Panc1 (cell line): ENCODE measurements around the gene SLX9. TPM values are rescaled to one million over a fixed set of nuclear protein-coding genes. Genes with fewer than 3 reads are reported as not detected.

Source experiments
- ATAC-seq: fragments of 200-7000 bp; cut with Tn5 transposase; 2 replicates; pipeline ENCODE4 v1.9.1; 2020; ENCODE audit warnings: mild to moderate bottlenecking, moderate library complexity
- BruUV-seq: library from RNA; stranded (reverse); fragments of 400-500 nt; replicated peaks from 2 replicates; lab custom pipeline; 2021; lab: Mats Ljungman, UMichigan
- CTCF ChIA-PET: fragments of 300-600 bp; sonication (Branson Sonifier 250); formaldehyde crosslinking; loops from one replicate; lab custom pipeline; 2022; ENCODE audit warnings: antibody characterized with exemption; lab: Charles Lee
- POLR2A ChIA-PET: fragments of 300-600 bp; sonication (Branson Sonifier 250); formaldehyde crosslinking; loops from one replicate; lab custom pipeline; 2022; ENCODE audit warnings: antibody characterized with exemption; lab: Charles Lee
- DNase-seq: peaks from one replicate; pipeline ENCODE4 v3.0.0-alpha.2; 2010; ENCODE audit warnings: low read depth, low spot score
- H3K27ac ChIP-seq: 2 replicates; pipeline ENCODE4 v1.5.1; 2011; ENCODE audit warnings: mild to moderate bottlenecking, low read length, inconsistent platforms
- H3K27me3 ChIP-seq: fragments of 200-500 bp; sonication (Bioruptor generic); 2 replicates; pipeline ENCODE4 v1.6.0; 2014; ENCODE audit warnings: low read length, inconsistent platforms; ENCODE audit not compliant: control insufficient read depth, insufficient read depth
- H3K36me3 ChIP-seq: fragments of 200-500 bp; sonication (Bioruptor generic); 2 replicates; pipeline ENCODE4 v1.5.1; 2014; ENCODE audit warnings: inconsistent platforms, mild to moderate bottlenecking, low read length, moderate library complexity; ENCODE audit not compliant: control insufficient read depth, insufficient read depth
- H3K4me1 ChIP-seq: 2 replicates; pipeline ENCODE4 v1.5.1; 2011; ENCODE audit warnings: inconsistent platforms, mild to moderate bottlenecking, low read length, moderate library complexity; ENCODE audit not compliant: control insufficient read depth, insufficient read depth
- H3K4me3 ChIP-seq, 2 experiments: 2 replicates each; pipeline ENCODE4 v1.5.1; 2011 to 2012; ENCODE audit warnings: low read depth in 2 of 2, low read length in 2 of 2, mild to moderate bottlenecking in 2 of 2, inconsistent platforms in 1 of 2, moderate library complexity in 1 of 2
- H3K9me3 ChIP-seq: fragments of 200-500 bp; sonication (Bioruptor generic); 2 replicates; pipeline ENCODE4 v1.5.1; 2014; ENCODE audit warnings: low read depth, mild to moderate bottlenecking, inconsistent platforms, low read length, moderate library complexity; ENCODE audit not compliant: control insufficient read depth, insufficient read depth
- CTCF ChIP-seq: fragments of 450-650 bp; IDR thresholded peaks from 2 replicates; pipeline ENCODE4 v1.5.1; 2017; ENCODE audit warnings: mild to moderate bottlenecking
- POLR2AphosphoS5 ChIP-seq: IDR thresholded peaks from 2 replicates; pipeline ENCODE4 v1.6.1; 2012; ENCODE audit warnings: mild to moderate bottlenecking, low read depth, low read length, moderate library complexity
- REST ChIP-seq, 2 experiments: IDR thresholded peaks; 2 replicates each; pipeline ENCODE4 v1.6.1; 2011 to 2012; ENCODE audit warnings: low read depth in 2 of 2, control low read depth in 1 of 2, low read length in 1 of 2, mild to moderate bottlenecking in 1 of 2, moderate library complexity in 1 of 2; ENCODE audit not compliant: insufficient read depth in 1 of 2
- SIN3A ChIP-seq: IDR thresholded peaks from 2 replicates; pipeline ENCODE4 v1.6.1; 2012; ENCODE audit warnings: low read depth, mild to moderate bottlenecking, low read length, moderate library complexity, borderline replicate concordance; ENCODE audit not compliant: insufficient read depth
- TCF7L2 ChIP-seq: IDR thresholded peaks from 2 replicates; pipeline ENCODE4 v1.6.1; 2011; ENCODE audit warnings: mild to moderate bottlenecking, low read depth, low read length, inconsistent platforms
- in situ Hi-C: cut with HindIII; loops from 2 replicates; pipeline ENCODE4 v1.10.0; 2016; ENCODE audit warnings: low sequenced_read_pairs, low pct_unique_long_range_greater_than_20kb
- intact Hi-C: fragments of 100-400 bp; cut with micrococcal nuclease; formaldehyde crosslinking; loops from one replicate; pipeline ENCODE4 v1.10.0; 2022; ENCODE audit not compliant: unreplicated experiment
- total RNA-seq: library from RNA; stranded (reverse); gene quantifications from one replicate; pipeline ENCODE4 v1.2.1, GENCODE V29; 2021; ENCODE audit not compliant: unreplicated experiment

SLX9 gene
- total RNA-seq, 1 experiment from 2014 or later: 50.9 TPM

GRCh38 chr21:44987886-44988606 lies 48.2 kb downstream of the SLX9 start:
- POLR2A ChIA-PET: no interaction called here
- Histone ChIP-seq H3K4me3 (no peak overlapping the region), H3K9me3 (no peaks in the 10 kb centered on the region), H3K36me3 (no peaks in the 10 kb centered on the region), H3K27ac (no peak overlapping the region), H3K27me3 (no peaks in the 10 kb centered on the region), H3K4me1 (no peaks in the 10 kb centered on the region)
- no peak for TF ChIP-seq POLR2AphosphoS5
- no peak for TF ChIP-seq CTCF
- TF ChIP-seq TCF7L2: no peak
- no peak for TF ChIP-seq SIN3A
- TF ChIP-seq REST (IDR thresholded peaks at IDR 0.05; ENCODE audit: insufficient read depth in 1 of 2, low read depth in 2 of 2, low read length in 1 of 2): no peak
- intact Hi-C loops: no loop called here
- ATAC-seq: no peak
- in situ Hi-C loops: no loop called here
- no peak for DNase-seq
- BruUV-seq: no TSS peak
- CTCF ChIA-PET: no interaction called here

- no TSS peak for BruUV-seq
- Histone ChIP-seq H3K27ac (no peak overlapping the region), H3K4me1 (no peaks in the 10 kb centered on the region), H3K36me3 (no peaks in the 10 kb centered on the region), H3K27me3 (no peaks in the 10 kb centered on the region), H3K9me3 (no peaks in the 10 kb centered on the region), H3K4me3 (no peak overlapping the region)
- ChIA-PET POLR2A (no interaction called here), CTCF (no interaction called here)
- TF ChIP-seq TCF7L2: no peak
- no peak for TF ChIP-seq CTCF
- no peak for TF ChIP-seq SIN3A
- no peak for TF ChIP-seq POLR2AphosphoS5
- no peak for TF ChIP-seq REST (IDR thresholded peaks at IDR 0.05; ENCODE audit: insufficient read depth in 1 of 2, low read depth in 2 of 2, low read length in 1 of 2)
- in situ Hi-C loops (no loop called here), intact Hi-C loops (no loop called here)
- DNase-seq (no peak), ATAC-seq (no peak)
These were observed 49.0 kb downstream of the SLX9 start for GRCh38 chr21:44988607-44989536.
